Hematopoietic multipotent progenitor cell treated with erythropoietin and hydrocortisone succinate and interleukin-3 and kit ligand, for 6 days (in vitro differentiated cells): ENCODE measurements around the gene UCMA.

Experiments
- DNase-seq: peaks from one replicate; pipeline ENCODE4 v3.0.0-alpha.2; 2015

The UCMA gene

GRCh38 chr10:13184730-13185514 is 49.3 kb downstream of the UCMA start:
- no peak for DNase-seq

DNA sequence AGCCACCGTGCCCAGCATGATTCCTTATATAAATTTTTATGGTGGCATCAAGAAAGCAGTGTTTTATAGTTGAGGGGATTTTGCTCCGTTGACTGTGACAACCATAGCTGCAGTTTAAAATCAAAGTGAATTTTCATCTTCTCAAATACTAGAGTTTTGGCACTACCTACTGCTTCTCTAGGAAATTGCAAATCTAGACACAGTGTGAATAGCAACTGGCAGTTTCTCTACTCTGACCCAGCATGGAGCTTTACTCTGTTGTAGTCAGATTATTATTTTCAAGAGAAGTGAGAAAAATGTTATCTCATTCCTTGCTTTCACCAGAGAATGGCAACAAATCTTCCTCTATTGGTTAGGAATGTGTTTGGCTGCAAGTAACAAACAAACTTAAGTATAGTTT is 49.9 kb downstream of the UCMA start:
- no peak for DNase-seq

DNA sequence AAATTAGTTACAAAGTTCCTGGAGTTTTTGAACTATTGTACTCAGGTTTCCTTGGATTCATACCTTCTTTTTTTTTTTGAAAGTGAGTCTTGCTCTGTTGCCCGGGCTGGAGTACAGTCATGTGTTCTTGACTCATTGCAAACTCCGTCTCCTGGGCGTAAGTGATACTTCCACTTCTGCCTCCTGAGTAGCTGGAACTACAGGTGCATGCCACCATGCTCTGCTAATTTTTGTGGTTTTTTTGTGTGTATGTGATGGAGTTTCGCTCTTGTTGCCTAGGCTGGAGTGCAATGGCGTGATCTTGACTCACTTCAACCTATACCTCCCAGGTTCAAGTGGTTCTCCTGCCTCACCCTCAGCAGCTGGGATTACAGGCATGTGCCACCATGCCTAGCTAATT is 50.5 kb downstream of the UCMA start:
- DNase-seq = no peak

DNA sequence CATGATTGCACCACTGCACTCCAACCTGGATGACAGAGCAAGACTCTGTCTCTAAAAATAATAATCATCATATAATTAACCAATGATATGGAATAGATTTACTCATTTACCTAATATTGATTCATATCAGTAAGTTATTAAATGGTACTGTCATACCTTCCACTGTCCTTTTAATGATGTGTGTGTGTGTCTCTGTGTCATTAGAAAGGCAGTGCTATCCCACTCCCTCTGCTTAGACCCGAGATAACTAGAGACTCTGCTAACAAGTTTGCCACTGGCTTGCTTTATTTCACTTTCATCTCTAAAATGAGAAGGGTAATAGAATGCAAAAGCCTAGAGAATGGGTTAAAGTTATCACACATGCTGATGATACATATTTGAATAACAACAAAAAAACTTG is 51.8 kb downstream of the UCMA start:
- no peak for DNase-seq

DNA sequence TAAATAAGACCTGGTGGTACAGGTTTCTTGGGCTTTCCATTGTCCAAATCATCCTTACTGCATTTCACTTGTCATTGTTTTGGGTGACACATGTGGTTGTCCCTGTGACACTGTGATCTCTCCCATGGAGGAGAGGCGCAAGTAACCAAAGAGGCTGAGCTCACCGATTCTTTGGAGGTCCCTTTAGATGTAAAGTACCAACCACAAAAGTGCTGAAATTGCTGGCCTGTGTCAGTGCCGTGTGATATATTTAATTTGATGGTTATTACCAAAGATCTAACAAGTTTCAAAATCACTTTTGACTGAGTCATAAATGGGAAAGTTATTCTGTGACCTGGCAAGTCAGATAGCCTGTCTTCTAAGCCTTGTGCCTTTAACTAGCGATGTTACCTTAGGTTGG is 53.4 kb downstream of the UCMA start:
- DNase-seq = no peak

- DNase-seq = no peak
Observed at GRCh38 chr10:13173616-13174015, 60.6 kb downstream of the UCMA start.
